ENCODE measurements around the gene FAM72D.
"Not testable (repeated sequence)": the region's sequence is repeated elsewhere in the genome, so short reads cannot be mapped to it uniquely, and the experiment has no call there.

FAM72D gene

DNA sequence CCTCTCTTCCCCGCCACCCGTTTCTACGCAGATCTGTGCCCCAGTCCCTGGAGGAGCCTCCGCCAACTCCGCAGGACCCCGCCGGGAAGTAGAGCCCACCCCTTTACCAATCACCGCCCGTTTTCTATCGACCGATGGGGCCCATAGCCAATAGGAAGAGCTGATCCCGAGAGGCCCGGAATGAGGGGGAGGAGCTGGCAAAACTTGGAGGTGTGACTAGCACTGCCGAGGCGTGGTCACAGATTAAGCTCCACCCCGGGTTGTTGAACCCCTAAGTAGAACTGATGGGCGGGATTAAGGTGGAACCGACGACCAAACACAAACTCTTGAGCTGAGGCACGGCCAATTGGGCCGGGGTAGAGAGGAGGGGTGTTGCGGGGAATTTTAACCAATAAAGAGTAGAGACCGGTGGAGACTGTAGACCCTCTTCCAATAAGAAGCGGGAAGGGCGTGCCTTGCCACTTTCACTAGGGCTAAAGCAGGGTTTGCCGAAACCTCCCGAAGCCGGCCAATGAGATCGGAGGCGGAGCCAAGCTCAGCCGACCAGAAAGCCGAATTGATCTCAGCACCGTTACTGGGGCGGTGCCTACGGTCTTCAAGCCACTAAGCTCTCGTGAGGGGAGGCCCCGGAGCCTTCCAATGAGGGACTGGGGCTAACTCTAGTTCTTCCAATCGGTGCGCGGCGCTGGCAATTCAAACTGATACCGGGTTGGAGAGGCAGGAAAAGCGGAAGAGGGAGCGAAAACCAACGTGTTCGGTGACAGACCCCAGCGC is at the start of gene FAM72D, which contains the start of gene SRGAP2B:
TSS of gene FAM72D (plus strand) at position 691 of the 774 bp plus-strand sequence. CDS start 874 bp downstream, outside the sequence.
TSS of gene SRGAP2B (minus strand) at position 45 of the 774 bp plus-strand sequence. CDS start 2,427 bp downstream, outside the sequence.
- peak; percentile 99 for FAIRE-seq

DNA sequence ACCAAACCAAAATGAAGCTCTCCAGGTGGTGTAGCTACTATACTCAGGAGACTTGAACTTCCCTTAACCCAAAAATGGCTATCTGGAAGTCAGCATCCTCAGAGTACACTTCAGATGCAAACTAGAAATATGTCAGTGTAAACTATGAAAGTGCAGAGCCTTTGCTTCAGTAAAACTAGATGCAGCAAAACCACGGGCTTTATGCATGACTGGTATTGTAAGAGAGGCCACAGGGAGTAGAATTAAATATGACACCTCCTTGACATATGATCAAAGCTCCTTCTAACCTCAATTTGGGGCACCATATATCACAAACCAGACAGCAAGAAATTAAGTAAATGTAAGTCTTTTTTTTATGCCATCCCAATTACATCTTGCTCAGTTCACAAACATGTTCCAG is 48.2 kb upstream of the FAM72D start:
- not testable (repeated sequence) for FAIRE-seq

DNA sequence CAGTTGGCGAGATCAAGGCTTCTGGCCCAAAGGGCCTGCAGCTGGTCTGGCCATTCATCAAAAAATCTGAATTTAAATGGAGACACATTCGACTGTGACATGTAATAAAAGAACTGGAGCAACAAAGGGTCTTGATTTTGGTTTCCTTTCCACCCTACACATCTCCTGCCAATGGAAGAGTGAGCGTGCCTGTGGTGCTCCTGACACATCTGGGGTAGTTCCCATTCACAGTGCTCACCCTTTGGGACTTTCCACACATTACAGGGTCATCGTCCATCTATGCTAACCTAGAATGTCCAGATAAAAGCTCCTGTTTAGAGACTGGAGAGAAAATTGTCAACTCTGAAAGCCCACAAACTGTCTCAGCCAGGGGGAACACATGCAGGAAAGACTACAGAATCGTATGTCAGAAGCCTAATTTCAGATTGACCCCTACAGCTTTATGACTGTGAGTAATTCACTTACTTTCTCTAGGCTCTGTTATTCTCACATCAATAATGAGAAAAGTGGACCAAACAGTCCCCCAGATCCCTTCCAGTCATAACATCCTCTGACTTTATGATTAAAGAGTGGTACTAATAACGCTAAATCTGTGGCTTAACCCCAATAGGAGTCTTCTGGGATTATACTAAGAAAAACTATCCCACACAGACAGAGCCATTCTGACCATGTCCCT is 47.5 kb upstream of the FAM72D start:
- not testable (repeated sequence) for FAIRE-seq

DNA sequence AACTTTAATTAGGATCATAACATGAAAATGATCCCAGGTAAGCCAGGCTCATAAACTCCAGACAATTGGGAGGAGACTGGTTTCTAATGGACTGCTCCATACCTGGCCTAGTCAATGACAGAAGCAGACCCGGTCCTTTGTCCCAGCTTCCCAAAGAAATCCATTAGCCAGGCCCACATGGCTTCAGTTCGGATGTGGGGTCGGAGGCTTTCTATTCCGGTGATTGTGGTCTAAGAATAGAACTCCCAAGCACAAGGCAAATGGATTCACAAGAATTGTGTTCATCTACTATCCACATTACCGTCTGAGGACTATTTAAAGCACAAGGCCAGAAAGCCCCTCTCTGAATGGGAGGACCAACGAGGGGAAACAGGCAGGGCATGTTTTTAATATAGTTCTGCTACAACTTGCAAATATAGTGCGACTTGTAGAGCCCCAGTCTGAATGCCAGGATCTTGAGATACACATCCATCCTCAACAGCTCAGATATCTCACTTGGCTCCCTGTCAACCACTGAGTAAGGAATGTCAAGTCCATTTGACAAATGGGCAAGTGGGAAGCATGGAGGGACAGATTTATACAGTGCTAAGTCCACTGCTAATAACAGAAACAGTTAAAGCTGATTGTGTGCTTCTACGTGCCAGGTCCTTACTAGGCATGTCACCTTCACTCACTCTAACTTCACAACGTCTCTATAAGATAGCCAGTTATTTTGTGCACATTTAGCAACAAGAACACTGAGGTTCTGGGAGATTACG is 43.6 kb upstream of the FAM72D start:
- not testable (repeated sequence) for FAIRE-seq

DNA sequence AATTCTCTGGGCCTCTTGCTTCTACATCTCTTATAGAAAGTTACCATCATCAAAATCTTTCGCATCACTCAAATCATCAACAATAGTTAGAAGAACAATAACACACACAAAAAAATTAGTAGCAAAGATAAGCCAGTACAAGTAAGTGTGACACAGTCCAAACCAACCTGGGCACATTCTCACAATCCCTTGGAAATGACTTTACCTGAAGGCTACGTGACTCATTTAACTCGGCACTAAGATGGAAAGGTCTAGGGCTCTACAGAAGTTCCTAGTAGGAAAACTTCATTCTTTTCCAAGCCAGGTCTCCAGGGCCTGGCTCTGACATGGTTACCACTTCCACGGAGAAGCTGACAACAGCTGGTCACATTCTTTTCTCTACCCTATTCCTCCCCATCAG is 42.3 kb upstream of the FAM72D start:
- not testable (repeated sequence) for FAIRE-seq

DNA sequence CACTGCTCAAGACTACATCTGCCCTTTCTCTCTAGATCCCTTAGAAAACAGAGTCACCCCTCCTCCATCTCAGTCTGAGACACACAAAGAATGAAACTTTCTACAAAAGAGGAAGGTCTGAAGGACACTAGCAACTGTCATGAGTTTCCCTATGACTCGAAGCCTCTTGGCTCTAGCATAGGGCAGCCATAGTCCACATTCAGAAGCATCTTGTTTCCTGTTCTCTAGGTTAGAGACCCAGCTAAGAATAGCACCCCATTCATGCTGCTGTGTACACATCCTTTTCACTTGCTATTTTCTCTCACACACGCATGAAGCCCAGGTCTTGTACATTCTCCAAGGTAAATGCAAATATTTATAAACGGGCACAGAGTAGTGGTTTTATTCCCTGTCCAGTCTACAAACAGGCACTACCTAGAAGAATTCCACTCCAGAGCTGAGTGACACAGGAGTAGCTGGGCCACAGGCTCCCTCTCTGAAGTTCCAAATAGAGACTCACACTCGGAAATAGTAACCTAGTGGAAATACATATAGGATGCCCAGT is 40.5 kb upstream of the FAM72D start:
- not testable (repeated sequence) for FAIRE-seq

DNA sequence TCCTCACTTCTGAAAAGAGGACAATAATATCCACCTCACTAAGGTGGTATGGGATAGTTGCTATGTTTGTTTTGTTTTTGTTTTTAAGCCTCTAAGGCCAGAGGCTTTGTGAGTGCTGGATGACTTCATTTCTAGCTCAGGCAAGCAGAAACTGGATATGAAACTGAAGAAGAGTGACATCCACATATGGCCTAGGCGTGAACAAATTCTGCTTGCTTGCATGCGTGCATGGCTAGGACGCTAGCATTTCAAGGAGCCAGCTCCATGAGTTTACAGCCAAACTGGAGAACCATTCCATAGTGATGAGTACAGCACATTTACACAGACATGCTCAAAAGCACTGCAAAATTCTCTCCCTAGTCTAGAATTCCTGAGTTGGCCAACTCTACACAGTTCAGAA is 37.6 kb upstream of the FAM72D start:
- not testable (repeated sequence) for FAIRE-seq

DNA sequence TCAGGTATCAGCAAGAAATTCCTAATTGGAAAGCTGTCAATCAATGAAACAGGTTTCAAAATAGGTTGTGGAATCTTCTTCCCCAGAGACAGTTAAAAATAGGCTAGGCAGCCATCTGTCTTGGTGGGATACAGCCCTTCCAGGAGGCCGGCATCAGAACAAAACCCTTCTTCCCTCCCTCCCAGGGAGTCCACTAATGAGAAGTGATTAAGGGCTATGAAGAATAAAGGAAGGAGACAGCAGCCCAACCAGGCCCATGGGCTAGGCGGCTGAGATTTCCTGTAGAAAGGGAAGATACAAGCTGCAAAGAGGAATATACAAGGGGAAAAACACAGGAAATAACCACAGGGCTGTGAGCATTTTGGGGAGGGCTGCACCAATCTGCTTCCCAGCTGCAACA is 32.5 kb upstream of the FAM72D start:
- FAIRE-seq, result not testable (repeated sequence)

DNA sequence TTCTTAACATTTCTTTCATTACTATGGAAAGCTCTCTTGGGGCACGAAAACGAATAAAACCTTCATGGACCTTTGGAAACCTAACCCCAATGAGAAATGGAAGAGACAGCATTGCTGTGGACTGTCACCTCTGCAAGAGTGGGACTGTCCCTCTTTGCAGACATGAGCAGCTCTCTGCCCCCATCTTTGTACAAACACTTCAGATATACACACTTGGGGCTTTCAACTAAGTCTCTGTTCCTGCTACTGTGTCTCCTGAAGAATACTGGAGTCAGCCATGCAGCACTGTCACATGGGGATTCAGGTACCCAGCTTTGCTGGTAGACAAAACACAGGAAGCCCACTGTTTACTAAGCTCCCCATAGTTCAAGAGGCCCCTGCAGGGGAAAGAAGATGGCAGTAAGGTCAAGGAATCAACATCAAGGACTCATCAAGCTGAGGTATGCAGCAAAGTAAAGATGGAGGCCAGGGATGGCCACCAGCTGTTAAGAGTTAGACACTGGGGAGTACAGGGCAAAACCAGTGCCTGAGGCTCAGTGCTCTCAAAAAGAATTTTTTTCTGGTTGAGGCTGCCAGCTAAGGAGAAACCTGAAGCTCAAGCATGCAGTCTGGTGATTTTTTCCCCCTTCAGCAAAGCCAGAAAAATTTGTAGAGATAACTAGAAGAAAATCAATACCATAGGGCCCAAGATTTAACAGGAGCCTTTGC is 31.7 kb upstream of the FAM72D start:
- not testable (repeated sequence) for FAIRE-seq

DNA sequence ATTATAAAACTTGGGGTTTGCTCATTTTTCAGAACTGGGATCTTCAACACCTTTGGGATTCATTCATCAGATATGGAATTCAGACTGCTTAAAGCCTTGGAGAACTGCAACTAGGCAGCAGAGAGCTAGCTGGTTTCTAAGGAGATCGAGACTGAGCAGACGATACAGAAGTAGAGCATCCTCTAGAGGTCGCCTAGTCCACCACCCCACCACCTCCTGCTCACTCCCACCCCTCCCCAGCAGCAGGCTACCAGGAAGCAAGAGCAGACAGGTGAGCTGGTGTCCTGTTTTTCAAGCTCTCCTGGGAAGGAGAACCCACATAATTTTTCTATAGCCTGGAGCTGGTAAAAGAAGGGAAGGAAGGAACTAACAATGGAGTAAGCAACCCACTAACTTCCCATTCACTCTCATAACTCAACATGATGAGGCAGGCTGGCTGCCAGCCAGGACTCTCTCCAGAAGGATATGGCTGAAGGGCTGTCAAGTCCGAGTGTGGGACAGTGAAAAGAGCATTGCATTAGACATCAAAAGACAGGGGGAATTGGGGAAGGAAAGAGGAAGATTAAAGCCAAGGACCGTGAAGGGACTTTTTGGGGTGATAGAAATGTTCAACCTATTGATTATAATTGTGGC is 30.5 kb upstream of the FAM72D start:
- not testable (repeated sequence) for FAIRE-seq

DNA sequence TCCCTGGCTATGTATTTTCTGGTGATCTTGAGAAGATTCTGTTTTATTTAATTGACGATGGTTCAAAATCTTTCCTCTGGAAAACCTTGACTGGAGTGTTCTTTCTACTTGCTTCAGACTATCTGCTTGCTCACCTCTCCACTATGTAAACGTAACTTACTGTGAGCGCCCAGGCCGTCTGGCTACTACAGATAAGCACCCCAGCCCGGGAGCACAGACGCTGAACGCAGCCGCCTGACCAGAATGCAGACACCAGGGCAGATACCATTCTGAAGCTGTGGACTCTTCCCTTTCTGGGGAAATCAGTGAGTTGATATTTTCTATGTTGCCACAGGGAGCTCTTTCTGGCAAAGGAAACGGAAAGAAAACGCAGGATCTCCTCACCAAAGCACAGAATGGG is 29.3 kb upstream of the FAM72D start:
- FAIRE-seq, result not testable (repeated sequence)

DNA sequence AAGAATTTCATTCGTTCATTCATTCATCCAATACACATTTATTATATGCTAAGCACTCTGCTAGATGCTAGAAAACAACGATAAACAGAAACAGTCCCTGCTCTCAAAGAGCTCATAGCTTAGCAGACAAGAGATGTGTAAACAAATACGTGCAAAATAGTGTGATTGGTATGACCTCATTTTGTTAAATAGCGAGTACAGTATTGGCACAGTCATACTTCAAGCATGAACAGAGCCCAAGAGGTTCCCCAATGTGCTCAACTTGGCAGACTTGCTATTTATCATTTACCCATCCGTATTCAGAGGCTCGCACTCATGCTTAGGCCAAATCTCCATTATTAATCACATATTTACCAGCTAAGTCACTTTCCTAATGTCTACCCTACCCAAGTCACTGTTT is 24.2 kb upstream of the FAM72D start:
- FAIRE-seq, result not testable (repeated sequence)

DNA sequence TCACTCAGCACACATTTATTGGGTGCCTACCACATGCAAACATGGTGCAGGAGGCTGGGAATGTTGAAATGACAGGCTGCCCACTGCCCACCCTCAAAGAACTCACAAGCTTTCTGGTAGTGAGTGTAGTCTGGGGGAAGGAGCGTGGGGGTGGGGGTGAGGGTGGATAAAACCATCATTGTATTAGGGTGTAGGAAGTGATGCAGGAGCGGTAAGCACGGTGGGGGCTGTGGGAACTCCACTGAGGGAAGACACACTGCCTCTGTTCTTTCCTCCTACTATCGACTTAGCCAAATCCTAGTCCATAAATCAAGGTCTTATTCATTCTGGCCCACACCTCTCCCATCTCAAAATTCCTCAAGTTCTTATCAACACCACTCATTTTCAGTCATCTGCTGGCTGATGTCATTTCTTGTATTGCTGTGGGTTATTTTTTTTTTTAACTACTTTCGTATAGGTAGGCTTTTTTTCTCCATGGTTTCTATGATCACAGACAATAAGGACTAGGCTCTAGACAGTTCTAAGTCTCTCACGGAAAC is 21.7 kb upstream of the FAM72D start:
- FAIRE-seq, result not testable (repeated sequence)

DNA sequence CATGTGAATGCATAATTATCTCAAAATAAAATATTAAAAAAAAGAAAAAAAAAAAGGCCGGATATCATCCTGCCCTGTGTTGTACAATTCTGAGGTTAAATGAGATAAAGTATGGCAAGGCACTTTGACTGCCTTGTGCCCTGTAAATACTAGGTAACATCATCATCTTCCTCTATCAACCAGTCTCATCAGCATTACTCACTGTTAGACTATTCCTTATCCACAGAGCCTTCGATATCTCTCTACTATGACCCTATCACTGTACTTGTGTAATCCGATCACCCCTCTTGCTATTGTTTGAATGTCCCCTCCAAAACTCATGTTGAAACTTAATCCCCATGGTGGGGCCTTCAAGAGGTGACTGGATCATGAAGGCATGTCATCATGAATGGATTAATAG is 18.9 kb upstream of the FAM72D start:
- FAIRE-seq, result not testable (repeated sequence)

DNA sequence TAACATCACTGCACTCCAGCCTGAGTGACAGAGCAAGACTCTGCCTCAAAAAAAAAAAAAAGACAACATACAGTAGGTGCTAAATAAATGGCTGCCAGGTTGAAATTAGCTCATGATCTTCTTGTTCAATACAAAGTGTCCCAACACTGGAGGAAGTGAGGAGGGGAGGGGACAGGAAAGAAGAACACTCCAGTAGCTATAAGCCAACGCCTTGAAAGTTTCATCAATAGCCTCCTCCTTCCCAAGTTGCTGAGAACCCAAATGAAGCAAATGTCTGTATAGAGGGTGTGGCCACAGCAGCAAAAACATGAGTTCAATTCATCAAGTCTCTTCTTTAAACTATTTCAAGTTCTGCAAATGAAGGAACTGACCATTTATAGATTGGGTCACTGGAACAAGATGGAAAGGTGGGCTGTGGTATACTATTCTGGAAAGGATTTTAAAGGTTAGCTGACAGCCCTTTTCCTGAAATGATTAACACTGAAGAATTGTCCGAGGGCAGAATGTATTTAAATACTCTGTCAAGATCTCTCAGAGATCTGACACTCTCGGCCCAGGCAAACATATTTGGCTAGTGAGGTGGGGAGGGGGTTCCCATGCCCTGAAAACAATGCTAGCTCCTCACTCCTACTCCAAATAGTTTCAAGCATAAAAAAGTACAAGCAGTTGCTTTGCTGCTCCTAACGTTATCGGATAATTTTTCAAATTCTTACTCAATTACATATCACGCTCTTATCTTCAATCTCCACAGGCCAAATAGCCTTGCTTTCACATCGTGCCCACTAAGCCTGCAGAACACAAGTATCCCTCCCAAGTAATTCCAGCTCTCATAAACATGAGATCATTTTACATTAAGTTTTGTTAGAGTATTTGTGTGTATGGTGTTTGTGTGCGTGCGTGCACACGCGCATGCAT is 17.6 kb upstream of the FAM72D start:
- not testable (repeated sequence) for FAIRE-seq

DNA sequence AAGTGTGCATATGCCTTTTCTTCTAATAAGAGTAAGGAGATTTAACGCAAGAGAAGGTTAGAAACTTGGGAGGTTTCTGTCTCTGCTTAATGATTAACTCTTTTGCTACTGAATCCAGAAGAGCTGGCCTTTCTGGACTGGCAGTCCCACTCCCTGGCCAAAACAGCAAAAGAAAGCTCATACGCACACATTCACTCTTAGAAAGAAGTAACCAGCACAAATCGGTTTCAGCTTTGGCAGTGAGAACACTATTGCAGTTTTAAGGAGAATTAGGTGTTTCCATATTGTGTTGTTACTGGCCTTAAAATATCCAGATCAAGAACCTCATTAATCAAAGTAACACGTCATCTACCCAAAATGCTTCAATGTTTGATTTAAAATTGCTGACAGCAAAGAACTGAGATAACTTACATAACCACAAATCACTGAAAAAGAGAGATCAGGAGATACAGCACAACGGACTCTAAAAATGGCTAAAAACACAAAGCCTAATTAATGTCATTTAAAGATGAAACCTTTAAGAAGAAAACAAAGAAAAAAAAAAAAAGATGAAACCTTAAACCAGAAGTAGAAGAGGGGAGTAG is 16.9 kb upstream of the FAM72D start:
- FAIRE-seq, result not testable (repeated sequence)

DNA sequence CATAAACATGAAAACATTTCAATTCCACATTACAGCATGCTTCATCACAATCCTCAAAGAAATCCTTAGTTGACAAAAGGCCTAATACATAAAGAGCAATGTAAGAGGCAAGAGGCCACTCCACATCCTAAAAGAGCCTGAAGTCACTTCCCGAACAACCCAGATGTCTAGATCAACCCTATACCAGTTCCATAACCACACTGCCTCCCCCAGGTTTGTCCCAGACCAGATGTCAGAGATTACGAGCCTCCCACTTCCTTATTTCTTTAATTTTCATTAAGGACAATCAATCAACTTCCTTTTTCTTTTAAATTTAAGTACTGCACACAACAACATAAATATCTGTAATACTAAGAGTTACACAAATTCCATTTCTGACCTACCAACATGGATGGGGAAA is 16.0 kb upstream of the FAM72D start:
- FAIRE-seq, result not testable (repeated sequence)

DNA sequence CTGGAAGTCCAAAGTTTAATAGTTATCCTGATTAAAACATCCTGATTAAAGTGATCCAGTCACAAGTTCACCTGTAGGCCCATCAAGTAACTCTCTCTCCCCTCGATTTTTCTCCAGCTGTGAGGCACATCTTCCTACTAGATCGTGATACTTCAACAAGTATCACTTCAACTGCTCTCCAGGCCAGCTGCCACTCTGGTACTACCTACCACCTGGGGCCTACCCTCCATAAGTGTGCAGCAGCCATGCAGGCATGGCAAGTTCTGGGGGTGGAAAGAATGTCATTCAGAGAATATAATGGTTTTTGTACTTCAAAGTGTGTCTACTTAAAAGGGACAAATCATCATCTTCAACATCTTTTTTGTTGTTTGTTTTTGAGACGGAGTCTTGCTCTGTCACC is 15.6 kb upstream of the FAM72D start:
- not testable (repeated sequence) for FAIRE-seq

DNA sequence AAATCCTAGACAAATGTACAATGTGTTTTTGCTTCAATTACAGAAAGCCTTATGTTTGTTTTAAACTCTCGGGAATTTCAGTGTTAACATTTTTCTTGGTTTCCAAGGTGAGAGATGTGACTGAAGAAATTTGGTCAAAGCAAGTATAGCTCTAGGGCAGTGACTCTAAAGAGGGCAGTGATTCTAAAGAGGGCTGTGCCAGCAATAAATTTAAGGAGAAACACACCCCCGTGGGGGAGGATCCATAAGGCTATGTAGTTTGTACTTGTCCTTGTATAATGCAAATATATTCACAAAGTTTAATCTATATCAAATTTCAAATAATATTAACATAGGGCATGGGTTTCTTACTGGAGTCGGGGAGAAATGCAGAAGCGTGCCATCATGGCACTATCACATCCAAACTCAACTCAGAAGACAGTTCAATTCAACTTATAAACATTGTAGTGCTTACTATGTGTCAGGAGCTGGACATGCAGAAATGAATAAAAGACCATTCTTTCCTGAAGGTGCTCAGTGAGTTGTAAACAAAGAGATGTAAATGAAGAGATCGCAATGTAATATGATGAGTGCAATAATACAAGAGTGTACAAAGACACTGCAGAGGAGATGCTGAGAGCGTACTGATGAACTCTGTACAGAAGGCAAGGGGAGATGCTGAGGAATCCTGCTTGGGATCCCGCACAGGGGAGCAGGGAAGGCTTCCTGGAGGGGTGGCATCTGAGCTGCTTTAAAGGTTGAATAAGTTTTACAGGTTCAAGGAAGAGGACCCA is 13.1 kb upstream of the FAM72D start:
- FAIRE-seq, result not testable (repeated sequence)
